ENCODE results near the gene ZNF785.

Gene ZNF785

GRCh38 chr16:30582611-30583340, 2.7 kb downstream of the ZNF785 start:
- no peak for DNase-seq (ENCODE audit: low read depth)
- no peak for TF ChIP-seq MYC (IDR thresholded peaks at IDR 0.05; ENCODE audit: low read depth, low read length)
- no peak for TF ChIP-seq MAX (IDR thresholded peaks at IDR 0.05; ENCODE audit: low read depth, low read length)
- TF ChIP-seq CTCF (IDR thresholded peaks at IDR 0.05; ENCODE audit: low read depth, low read length) = no peak
- TF ChIP-seq POLR2A (IDR thresholded peaks at IDR 0.05; ENCODE audit: extremely low read depth, insufficient read length) = no peak
- no peak overlapping the region for H3K4me3 ChIP-seq (ENCODE audit: low read depth, low read length)

- no peak for DNase-seq (ENCODE audit: low read depth)
- H3K4me3 ChIP-seq (ENCODE audit: low read depth, low read length) = no peak overlapping the region
- no peak for TF ChIP-seq CTCF (IDR thresholded peaks at IDR 0.05; ENCODE audit: low read depth, low read length)
- TF ChIP-seq MAX (IDR thresholded peaks at IDR 0.05; ENCODE audit: low read depth, low read length) = no peak
- no peak for TF ChIP-seq MYC (IDR thresholded peaks at IDR 0.05; ENCODE audit: low read depth, low read length)
These were observed 4.0 kb downstream of the ZNF785 start for GRCh38 chr16:30581457-30581856.

- TF ChIP-seq CTCF (IDR thresholded peaks at IDR 0.05; ENCODE audit: low read depth, low read length) (no peak), POLR2A (IDR thresholded peaks at IDR 0.05; ENCODE audit: extremely low read depth, insufficient read length) (no peak), MYC (IDR thresholded peaks at IDR 0.05; ENCODE audit: low read depth, low read length) (no peak), MAX (IDR thresholded peaks at IDR 0.05; ENCODE audit: low read depth, low read length) (no peak)
- no peak overlapping the region for H3K4me3 ChIP-seq (ENCODE audit: low read depth, low read length)
- DNase-seq (ENCODE audit: low read depth) = no peak
These were observed 10.8 kb downstream of the ZNF785 start for GRCh38 chr16:30574678-30575077.

GRCh38 chr16:30571445-30572322, 13.8 kb downstream of the ZNF785 start, which contains the start of gene ZNF688:
Gene ZNF688, minus strand, starts transcription at chr16:30571714. Its CDS starts 85 bp downstream, at chr16:30571629.
- H3K4me3 ChIP-seq (ENCODE audit: low read depth, low read length) = peak within 1 kb of the TSS; percentile 85
- DNase-seq (ENCODE audit: low read depth) = peak; percentile 98
- TF ChIP-seq POLR2A (IDR thresholded peaks at IDR 0.05; ENCODE audit: extremely low read depth, insufficient read length) (peak; percentile 51), MYC (IDR thresholded peaks at IDR 0.05; ENCODE audit: low read depth, low read length) (peak; percentile 13; the same call in 1 of the 2 replicates), MAX (IDR thresholded peaks at IDR 0.05; ENCODE audit: low read depth, low read length) (peak; percentile 55; the same call in 1 of the 2 replicates), CTCF (IDR thresholded peaks at IDR 0.05; ENCODE audit: low read depth, low read length) (no peak)

- DNase-seq (ENCODE audit: low read depth) = no peak
- TF ChIP-seq CTCF (IDR thresholded peaks at IDR 0.05; ENCODE audit: low read depth, low read length) = no peak
- no peak for TF ChIP-seq POLR2A (IDR thresholded peaks at IDR 0.05; ENCODE audit: extremely low read depth, insufficient read length)
- TF ChIP-seq MAX (IDR thresholded peaks at IDR 0.05; ENCODE audit: low read depth, low read length) = no peak
- TF ChIP-seq MYC (IDR thresholded peaks at IDR 0.05; ENCODE audit: low read depth, low read length) = no peak
- peak overlapping the region; percentile 85 for H3K4me3 ChIP-seq (ENCODE audit: low read depth, low read length)
These were observed 14.7 kb downstream of the ZNF785 start for GRCh38 chr16:30570636-30571444.

All from NB4 (cell line).